HG03565 (cell line): ENCODE results near the gene CCDC88C.

ENCODE experiments used
- ATAC-seq: cut with Tn5 transposase; IDR thresholded peaks from one replicate; pipeline ENCODE4 v1.9.1; 2021; ENCODE audit warnings: mild to moderate bottlenecking, moderate library complexity; ENCODE audit not compliant: unreplicated experiment

The CCDC88C gene

DNA sequence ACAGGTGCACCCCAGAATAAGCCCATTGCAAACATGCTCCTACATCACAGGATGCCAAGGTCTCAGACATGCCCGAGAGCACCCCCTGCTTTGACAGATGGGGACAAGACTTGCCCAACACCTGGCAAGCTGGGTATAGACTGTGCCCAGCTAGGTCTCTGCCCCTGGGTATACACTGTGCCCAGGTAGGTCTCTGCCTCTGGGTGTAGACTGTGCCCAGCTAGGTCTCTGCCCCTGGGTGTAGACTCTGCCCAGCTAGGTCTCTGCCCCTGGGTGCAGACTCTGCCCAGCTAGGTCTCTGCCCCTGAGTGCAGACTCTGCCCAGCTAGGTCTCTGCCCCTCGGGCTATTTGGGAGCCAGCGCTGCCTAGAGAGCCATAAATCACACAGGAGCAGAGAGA is 85.9 kb downstream of the CCDC88C start:
- no peak for ATAC-seq

GRCh38 chr14:91330856-91331255 is 86.8 kb downstream of the CCDC88C start:
- no peak for ATAC-seq

- ATAC-seq = no peak
These were observed 87.4 kb downstream of the CCDC88C start for GRCh38 chr14:91330096-91330696.

DNA sequence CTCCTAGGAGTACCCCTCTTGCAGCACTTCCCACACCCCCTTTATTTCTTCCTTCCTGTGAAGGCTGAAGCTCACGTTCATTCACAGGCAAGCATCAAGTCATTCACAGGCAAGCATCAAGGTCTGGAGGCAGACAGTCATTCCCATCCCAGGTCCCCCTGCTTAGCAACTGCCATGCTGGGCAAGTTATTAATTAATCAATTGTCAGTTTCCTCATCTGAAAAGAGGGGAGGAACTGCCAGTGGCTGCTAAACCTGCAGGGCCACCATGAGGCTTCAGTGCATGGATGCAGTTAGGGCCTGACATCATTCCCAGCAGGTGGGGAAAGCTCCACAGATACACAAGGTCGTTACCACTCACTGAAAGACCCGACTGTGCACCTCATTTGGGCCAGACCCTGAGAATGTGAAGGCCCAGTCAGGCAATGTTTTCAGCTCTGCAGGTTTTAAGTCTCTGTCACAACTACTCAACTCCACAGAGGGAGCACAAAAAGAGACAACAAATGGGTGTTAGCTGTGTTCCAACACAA is 88.1 kb downstream of the CCDC88C start:
- no peak for ATAC-seq

DNA sequence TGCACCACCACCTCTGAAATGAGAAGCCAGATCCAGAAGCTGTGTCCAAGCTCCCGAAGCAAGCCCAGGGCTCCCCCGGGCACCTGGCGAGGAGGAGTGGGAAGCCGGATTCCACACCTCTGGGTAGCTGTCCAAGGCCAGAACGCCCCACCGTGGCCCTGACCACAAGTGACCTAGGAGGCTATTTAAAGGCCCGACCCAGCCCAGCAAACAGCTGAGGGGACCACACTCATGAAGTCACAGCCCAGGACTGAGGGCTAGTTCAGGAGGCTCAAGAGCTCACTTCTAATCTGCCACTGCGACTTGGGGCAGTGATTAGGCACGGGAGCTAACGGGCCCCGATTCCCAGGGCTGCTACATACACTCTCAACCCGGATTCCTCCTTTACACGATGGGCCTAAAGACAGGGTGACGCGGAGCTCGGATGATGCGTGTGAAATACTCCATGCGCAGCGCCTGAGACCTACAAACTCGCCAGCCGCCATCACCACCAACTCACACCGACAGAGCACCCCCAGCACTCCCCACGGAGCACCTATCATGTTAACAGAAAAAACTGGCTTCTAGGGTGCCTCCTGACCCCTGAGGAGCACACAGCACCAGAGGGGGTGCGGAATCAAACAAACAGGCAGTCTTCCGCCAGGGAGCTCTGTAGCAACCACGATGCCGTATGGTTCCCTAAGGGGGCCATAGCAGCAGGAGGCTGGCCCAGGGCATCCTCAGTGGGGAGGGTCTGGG is 89.1 kb downstream of the CCDC88C start:
- no peak for ATAC-seq

DNA sequence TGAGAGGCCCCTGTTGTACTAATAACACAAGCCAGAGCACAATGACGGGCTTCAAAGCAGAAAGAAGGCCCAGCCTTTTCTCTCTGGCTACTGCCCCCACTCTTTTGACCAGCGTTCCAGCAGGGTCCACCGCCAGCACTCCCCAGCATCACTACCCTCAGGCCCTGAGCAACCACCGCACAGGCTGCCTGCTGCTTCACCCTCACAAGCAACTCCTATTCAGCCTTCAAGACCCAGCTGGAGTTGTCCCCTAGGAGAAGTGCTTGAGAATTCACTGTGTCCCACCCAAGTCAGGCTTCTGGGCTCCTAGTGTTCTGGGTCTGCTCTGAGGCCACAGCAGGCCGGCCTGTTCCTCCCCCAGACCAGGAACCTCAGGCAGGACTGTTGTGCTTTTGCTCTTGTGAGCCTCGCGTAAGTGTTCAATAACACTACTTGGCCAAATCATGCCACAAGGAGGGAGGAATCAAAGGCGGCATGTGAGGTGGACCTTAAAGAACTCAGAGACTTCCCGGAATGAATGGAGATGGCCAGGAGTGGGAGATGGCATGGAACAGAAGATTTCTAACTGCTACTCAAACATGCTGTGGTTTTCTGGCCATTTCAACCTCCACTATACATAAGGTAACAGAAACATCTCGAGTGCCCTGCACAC is 89.8 kb downstream of the CCDC88C start:
- ATAC-seq = no peak

DNA sequence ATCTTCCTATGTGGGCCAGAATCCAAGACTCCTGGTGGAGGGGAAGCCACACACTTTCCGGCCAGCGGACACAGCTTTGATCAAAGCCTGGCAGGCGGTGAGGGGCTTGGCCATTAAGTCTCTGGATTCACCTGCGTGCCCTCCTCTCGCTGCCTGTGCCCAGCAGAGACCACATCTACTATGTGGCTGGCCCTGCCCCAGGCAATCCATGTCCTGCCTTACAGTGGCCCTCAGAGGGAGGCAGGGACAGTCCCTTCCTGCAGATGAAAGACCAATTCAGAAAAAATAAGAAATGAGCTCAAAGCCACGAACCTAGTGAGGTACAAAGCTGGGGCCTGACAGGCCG is 90.4 kb downstream of the CCDC88C start:
- ATAC-seq = no peak

- ATAC-seq = no peak
These were observed 90.9 kb downstream of the CCDC88C start for GRCh38 chr14:91326514-91327249.

DNA sequence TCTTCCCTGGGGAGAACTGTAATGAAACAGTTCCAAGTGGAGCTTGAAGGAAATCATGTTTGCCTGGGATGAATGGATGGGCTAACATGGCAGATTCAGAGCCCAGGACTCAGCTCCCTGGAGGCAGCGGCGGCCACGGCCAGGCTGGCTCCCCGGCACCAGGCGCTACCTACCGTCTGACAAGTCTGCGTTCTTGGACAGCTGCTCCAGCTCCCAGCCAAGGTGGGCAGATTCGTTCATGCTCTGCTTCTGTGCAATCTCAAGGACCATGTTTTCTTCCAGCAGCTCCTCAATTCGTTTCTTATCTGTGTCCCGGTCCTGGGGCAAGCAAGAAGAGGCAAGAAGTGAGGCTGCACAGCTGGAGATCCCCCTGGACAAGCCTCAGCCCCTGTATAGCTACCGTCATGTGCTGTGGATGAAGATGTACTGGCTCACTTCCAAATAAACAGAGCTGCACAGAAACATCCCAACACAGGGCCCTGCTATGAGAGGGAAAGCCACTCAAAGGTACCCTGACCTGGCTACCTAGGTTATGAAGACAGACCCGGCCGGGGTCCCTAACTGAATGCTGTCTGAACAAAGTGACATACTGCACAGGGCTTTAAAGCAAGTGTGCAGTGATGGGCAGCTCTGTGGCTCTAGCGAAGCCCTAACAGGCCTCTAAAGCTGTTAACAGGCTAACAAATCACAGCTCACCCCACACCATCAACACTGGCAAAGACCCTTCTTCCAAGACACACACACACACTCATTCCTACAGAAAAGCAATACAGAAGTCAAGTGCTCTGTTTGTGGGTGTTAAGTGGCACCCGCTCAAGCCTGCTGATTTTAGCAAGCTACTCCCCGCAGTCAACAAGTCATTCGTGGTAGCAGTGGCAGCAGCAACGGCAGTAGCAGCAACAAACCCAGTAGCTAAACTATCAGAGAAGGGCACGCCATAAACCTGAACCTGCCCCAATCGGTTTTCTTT is 92.7 kb downstream of the CCDC88C start:
- ATAC-seq = no peak

DNA sequence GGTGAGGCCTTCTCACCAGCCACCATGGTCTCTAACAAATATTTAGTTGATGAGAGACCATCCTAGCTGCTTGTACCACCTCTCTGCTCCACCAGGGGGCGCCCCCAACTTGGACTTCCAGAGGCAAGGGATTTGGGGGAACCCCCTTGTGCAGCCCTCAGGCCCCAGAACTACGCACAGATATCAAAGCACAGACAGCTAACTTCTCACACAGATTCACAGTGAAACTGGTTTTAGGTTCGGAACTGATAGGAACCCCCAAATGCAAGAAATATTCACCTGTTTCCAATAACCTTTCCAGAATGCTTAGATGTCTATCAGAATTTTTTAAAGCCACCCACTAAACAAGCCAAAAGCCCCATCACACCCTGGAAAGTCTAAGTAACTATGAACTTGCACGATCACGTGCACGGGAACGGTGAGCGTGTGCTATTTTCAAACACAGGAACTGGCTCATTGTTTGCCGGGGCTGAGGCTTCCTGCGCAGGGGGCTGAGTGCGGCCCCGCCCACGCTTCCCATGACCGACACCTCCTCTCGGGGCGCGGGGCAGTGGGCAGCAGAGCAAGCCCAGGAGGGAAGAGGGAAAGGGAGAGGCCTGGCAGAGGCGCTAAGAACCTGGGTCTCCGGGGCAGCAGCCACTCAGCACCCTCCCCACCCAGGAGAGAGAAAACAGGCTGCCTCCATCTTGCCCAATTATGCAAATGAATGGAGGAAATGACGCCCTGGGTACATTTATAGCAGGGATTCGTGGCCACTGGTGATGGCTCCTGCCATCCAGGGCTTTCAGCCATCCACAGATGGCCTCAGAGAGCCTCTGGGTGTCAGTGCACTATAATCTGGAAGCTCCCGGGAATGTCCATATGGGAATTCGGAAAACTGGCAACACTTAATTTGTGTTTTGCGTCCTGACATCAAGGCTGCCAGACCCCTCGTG is 93.7 kb downstream of the CCDC88C start:
- peak; percentile 60 for ATAC-seq

GRCh38 chr14:91323031-91323430 is 94.6 kb downstream of the CCDC88C start:
- ATAC-seq = no peak

DNA sequence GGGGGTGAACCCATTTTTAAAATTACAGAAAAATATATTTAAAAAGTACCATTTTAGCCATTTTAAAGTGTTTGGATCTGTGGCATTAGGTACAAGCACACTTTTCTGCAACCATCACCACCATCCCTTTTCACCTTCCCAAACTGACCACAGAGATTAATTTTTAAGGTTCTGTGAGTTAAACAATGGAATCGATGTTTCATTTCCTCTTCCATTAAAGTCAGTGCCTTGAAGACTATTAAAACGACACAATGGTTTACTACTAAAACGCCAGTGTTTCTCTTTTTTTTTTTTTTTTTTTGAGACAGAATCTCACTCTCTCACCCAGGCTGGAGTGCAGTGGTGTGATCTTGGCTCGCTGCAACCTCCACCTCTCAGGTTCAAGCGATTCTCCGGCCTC is 95.0 kb downstream of the CCDC88C start:
- no peak for ATAC-seq

DNA sequence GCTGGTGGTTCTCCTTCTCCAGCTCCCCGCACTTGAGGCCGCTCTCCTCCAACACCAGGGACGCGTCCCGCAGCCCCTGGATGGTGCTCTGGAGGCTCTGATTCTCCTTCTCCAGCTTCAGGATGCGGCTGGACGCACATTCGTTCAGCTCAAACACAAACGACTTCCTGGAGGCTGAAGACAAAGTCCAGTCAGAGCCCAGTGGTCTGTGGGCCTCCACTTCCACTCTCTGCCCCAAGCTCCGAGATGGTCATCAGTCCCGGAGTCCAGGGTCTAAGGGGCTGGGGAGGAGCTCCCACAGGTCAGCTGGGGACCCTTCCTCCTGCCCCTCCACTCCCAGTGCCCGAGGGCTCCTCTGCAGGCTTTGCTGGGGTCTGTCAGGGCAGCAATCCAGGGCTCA is 96.5 kb downstream of the CCDC88C start:
- no peak for ATAC-seq

GRCh38 chr14:91320266-91320665 is 97.4 kb downstream of the CCDC88C start:
- no peak for ATAC-seq

- no peak for ATAC-seq
These were observed 98.7 kb downstream of the CCDC88C start for GRCh38 chr14:91318911-91319310.

- no peak for ATAC-seq
These were observed 100.0 kb downstream of the CCDC88C start for GRCh38 chr14:91317381-91318308.

GRCh38 chr14:91316761-91317160 is 100.9 kb downstream of the CCDC88C start:
- ATAC-seq = no peak

GRCh38 chr14:91315844-91316267 is 101.8 kb downstream of the CCDC88C start:
- ATAC-seq = peak; percentile 76
